NCI-H128 (cell line): ENCODE measurements around the gene COL6A5.
"Not testable (repeated sequence)": the region's sequence is repeated elsewhere in the genome, so short reads cannot be mapped to it uniquely, and the experiment has no call there.

Experiments
- DNase-seq: peaks from one replicate; lab custom pipeline; 2025; ENCODE audit not compliant: unreplicated experiment; lab: John Stamatoyannopoulos, UW

COL6A5 gene

GRCh38 chr3:130442284-130442683 is 96.8 kb downstream of the COL6A5 start:
- no peak for DNase-seq

GRCh38 chr3:130446840-130447239 is 101.4 kb downstream of the COL6A5 start:
- not testable (repeated sequence) for DNase-seq

GRCh38 chr3:130448155-130448554 is 102.7 kb downstream of the COL6A5 start:
- DNase-seq = not testable (repeated sequence)

GRCh38 chr3:130456540-130456939 is 111.1 kb downstream of the COL6A5 start:
- DNase-seq = no peak

- no peak for DNase-seq
Measured at GRCh38 chr3:130457671-130458070, 112.2 kb downstream of the COL6A5 start.

GRCh38 chr3:130459944-130460343 is 114.5 kb downstream of the COL6A5 start:
- no peak for DNase-seq

- DNase-seq = no peak
Measured at GRCh38 chr3:130462089-130462488, 116.6 kb downstream of the COL6A5 start.

- no peak for DNase-seq
Measured at GRCh38 chr3:130463221-130463620, 117.7 kb downstream of the COL6A5 start.

- no peak for DNase-seq
Measured at GRCh38 chr3:130465521-130465920, 120.0 kb downstream of the COL6A5 start.

GRCh38 chr3:130468311-130468710 is 122.8 kb downstream of the COL6A5 start:
- DNase-seq = no peak

- no peak for DNase-seq
Measured at GRCh38 chr3:130470126-130470525, 124.7 kb downstream of the COL6A5 start.

GRCh38 chr3:130473416-130473815 is 127.9 kb downstream of the COL6A5 start:
- no peak for DNase-seq

- no peak for DNase-seq
Measured at GRCh38 chr3:130480736-130481135, 135.3 kb downstream of the COL6A5 start.

- DNase-seq = no peak
Measured at GRCh38 chr3:130488288-130488687, 142.8 kb downstream of the COL6A5 start.

GRCh38 chr3:130488769-130489450 is 143.4 kb downstream of the COL6A5 start:
- DNase-seq = no peak

GRCh38 chr3:130490241-130490640 is 144.8 kb downstream of the COL6A5 start:
- no peak for DNase-seq

GRCh38 chr3:130491431-130491830 is 146.0 kb downstream of the COL6A5 start:
- DNase-seq = no peak

GRCh38 chr3:130504701-130505100 is 159.2 kb downstream of the COL6A5 start:
- no peak for DNase-seq

GRCh38 chr3:130506031-130506430 is 160.6 kb downstream of the COL6A5 start:
- no peak for DNase-seq

GRCh38 chr3:130507746-130508145 is 162.3 kb downstream of the COL6A5 start:
- no peak for DNase-seq

GRCh38 chr3:130509008-130509407 is 163.5 kb downstream of the COL6A5 start:
- DNase-seq = no peak

- DNase-seq = no peak
Measured at GRCh38 chr3:130514681-130515080, 169.2 kb downstream of the COL6A5 start.

GRCh38 chr3:130515755-130516154 is 170.3 kb downstream of the COL6A5 start:
- DNase-seq = no peak
